ENCODE data around the gene ZBTB11. TPM values are rescaled to one million over a fixed set of nuclear protein-coding genes. Genes with fewer than 3 reads are reported as not detected.
"Not testable (repeated sequence)": the region's sequence is repeated elsewhere in the genome, so short reads cannot be mapped to it uniquely, and the experiment has no call there.

ZBTB11 gene
- total RNA-seq, 1 donor from 2014 or later: 15.7 TPM

- peaks cover 3% of the 10 kb centered on the region for H3K9me3 Mint-ChIP-seq (ENCODE audit: unreplicated experiment)
- H3K27me3 Mint-ChIP-seq (ENCODE audit: unreplicated experiment): no peaks in the 10 kb centered on the region
- TF ChIP-seq CTCF (IDR thresholded peaks at IDR 0.05; ENCODE audit: partially characterized antibody, unreplicated experiment): peak; percentile 89
- H3K27ac Mint-ChIP-seq (ENCODE audit: unreplicated experiment): no peak overlapping the region
- DNase-seq: no peak
- H3K36me3 Mint-ChIP-seq (ENCODE audit: unreplicated experiment): no peaks in the 10 kb centered on the region
- H3K4me3 Mint-ChIP-seq (ENCODE audit: unreplicated experiment): no peak overlapping the region
- H3K4me1 Mint-ChIP-seq (ENCODE audit: low read depth, unreplicated experiment): peaks cover 17% of the 10 kb centered on the region
These were observed 18.9 kb upstream of the ZBTB11 start for GRCh38 chr3:101695779-101696372.

GRCh38 chr3:101694836-101695235 lies 17.9 kb upstream of the ZBTB11 start:
- not testable (repeated sequence) for H3K27ac Mint-ChIP-seq (ENCODE audit: unreplicated experiment); H3K9me3 Mint-ChIP-seq (ENCODE audit: unreplicated experiment); H3K27me3 Mint-ChIP-seq (ENCODE audit: unreplicated experiment); H3K36me3 Mint-ChIP-seq (ENCODE audit: unreplicated experiment); DNase-seq; H3K4me3 Mint-ChIP-seq (ENCODE audit: unreplicated experiment)
- H3K4me1 Mint-ChIP-seq (ENCODE audit: low read depth, unreplicated experiment): peaks cover 17% of the 10 kb centered on the region

GRCh38 chr3:101693540-101693939 lies 16.6 kb upstream of the ZBTB11 start:
- H3K9me3 Mint-ChIP-seq (ENCODE audit: unreplicated experiment); H3K36me3 Mint-ChIP-seq (ENCODE audit: unreplicated experiment); H3K4me3 Mint-ChIP-seq (ENCODE audit: unreplicated experiment); H3K27ac Mint-ChIP-seq (ENCODE audit: unreplicated experiment); H3K27me3 Mint-ChIP-seq (ENCODE audit: unreplicated experiment): not testable (repeated sequence)
- peak; percentile 68 for DNase-seq
- H3K4me1 Mint-ChIP-seq (ENCODE audit: low read depth, unreplicated experiment): peaks cover 17% of the 10 kb centered on the region
- peak; percentile 54 for TF ChIP-seq CTCF (IDR thresholded peaks at IDR 0.05; ENCODE audit: partially characterized antibody, unreplicated experiment)

- not testable (repeated sequence) for DNase-seq; H3K36me3 Mint-ChIP-seq (ENCODE audit: unreplicated experiment); H3K27me3 Mint-ChIP-seq (ENCODE audit: unreplicated experiment)
- Mint-ChIP-seq H3K4me1 (ENCODE audit: low read depth, unreplicated experiment) (peaks cover 23% of the 10 kb centered on the region), H3K27ac (ENCODE audit: unreplicated experiment) (peak overlapping the region; percentile 86), H3K4me3 (ENCODE audit: unreplicated experiment) (peak overlapping the region; percentile 26), H3K9me3 (ENCODE audit: unreplicated experiment) (peaks cover 10% of the 10 kb centered on the region)
These were observed 15.0 kb upstream of the ZBTB11 start for GRCh38 chr3:101691685-101692671.

- peaks cover 11% of the 10 kb centered on the region for H3K27me3 Mint-ChIP-seq (ENCODE audit: unreplicated experiment)
- no peak for TF ChIP-seq CTCF (IDR thresholded peaks at IDR 0.05; ENCODE audit: partially characterized antibody, unreplicated experiment)
- peaks cover 22% of the 10 kb centered on the region for H3K4me1 Mint-ChIP-seq (ENCODE audit: low read depth, unreplicated experiment)
- H3K4me3 Mint-ChIP-seq (ENCODE audit: unreplicated experiment): no peak overlapping the region
- peaks cover 18% of the 10 kb centered on the region for H3K9me3 Mint-ChIP-seq (ENCODE audit: unreplicated experiment)
- H3K36me3 Mint-ChIP-seq (ENCODE audit: unreplicated experiment): no peaks in the 10 kb centered on the region
- H3K27ac Mint-ChIP-seq (ENCODE audit: unreplicated experiment): no peak overlapping the region
- DNase-seq: no peak
These were observed 14.0 kb upstream of the ZBTB11 start for GRCh38 chr3:101690972-101691371.

- Mint-ChIP-seq H3K27ac (ENCODE audit: unreplicated experiment) (no peak overlapping the region), H3K4me3 (ENCODE audit: unreplicated experiment) (no peak overlapping the region), H3K27me3 (ENCODE audit: unreplicated experiment) (peaks cover 13% of the 10 kb centered on the region), H3K9me3 (ENCODE audit: unreplicated experiment) (peaks cover 23% of the 10 kb centered on the region), H3K36me3 (ENCODE audit: unreplicated experiment) (no peaks in the 10 kb centered on the region), H3K4me1 (ENCODE audit: low read depth, unreplicated experiment) (peaks cover 21% of the 10 kb centered on the region)
- DNase-seq: no peak
- no peak for TF ChIP-seq CTCF (IDR thresholded peaks at IDR 0.05; ENCODE audit: partially characterized antibody, unreplicated experiment)
These were observed 12.4 kb upstream of the ZBTB11 start for GRCh38 chr3:101689286-101689685.

Measured in glutamatergic neuron (in vitro differentiated cells).